ENCODE data around the gene MAP1LC3B. TPM values are rescaled to one million over a fixed set of nuclear protein-coding genes. Genes with fewer than 3 reads are reported as not detected.
A peak's percentile ranks its signal among the peaks of the same experiment; 100 is the strongest.
"Not testable (repeated sequence)": the region's sequence is repeated elsewhere in the genome, so short reads cannot be mapped to it uniquely, and the experiment has no call there.

The MAP1LC3B gene
- total RNA-seq, 1 donor from 2014 or later, result 46.2 TPM

- Mint-ChIP-seq H3K9me3 (ENCODE audit: low read depth) (no peaks in the 10 kb centered on the region), H3K36me3 (ENCODE audit: insufficient read depth) (no peaks in the 10 kb centered on the region), H3K4me1 (ENCODE audit: low read depth) (no peaks in the 10 kb centered on the region), H3K4me3 (ENCODE audit: low read depth) (no peak overlapping the region), H3K27me3 (no peaks in the 10 kb centered on the region), H3K27ac (no peak overlapping the region)
- no peak for DNase-seq (ENCODE audit: low spot score, unreplicated experiment)
- TF ChIP-seq CTCF (IDR thresholded peaks at IDR 0.05; ENCODE audit: unreplicated experiment), result no peak
Measured at GRCh38 chr16:87371261-87371866, 20.8 kb upstream of the MAP1LC3B start.

GRCh38 chr16:87372305-87372704 lies 19.8 kb upstream of the MAP1LC3B start:
- Mint-ChIP-seq H3K9me3 (ENCODE audit: low read depth) (no peaks in the 10 kb centered on the region), H3K4me1 (ENCODE audit: low read depth) (no peaks in the 10 kb centered on the region), H3K36me3 (ENCODE audit: insufficient read depth) (peaks cover 1% of the 10 kb centered on the region), H3K4me3 (ENCODE audit: low read depth) (no peak overlapping the region), H3K27ac (no peak overlapping the region), H3K27me3 (no peaks in the 10 kb centered on the region)
- no peak for DNase-seq (ENCODE audit: low spot score, unreplicated experiment)
- TF ChIP-seq CTCF (IDR thresholded peaks at IDR 0.05; ENCODE audit: unreplicated experiment), result no peak

- Mint-ChIP-seq H3K4me1 (ENCODE audit: low read depth) (no peaks in the 10 kb centered on the region), H3K27ac (no peak overlapping the region), H3K27me3 (no peaks in the 10 kb centered on the region), H3K9me3 (ENCODE audit: low read depth) (no peaks in the 10 kb centered on the region), H3K4me3 (ENCODE audit: low read depth) (no peak overlapping the region), H3K36me3 (ENCODE audit: insufficient read depth) (peaks cover 9% of the 10 kb centered on the region)
- DNase-seq (ENCODE audit: low spot score, unreplicated experiment), result no peak
- TF ChIP-seq CTCF (IDR thresholded peaks at IDR 0.05; ENCODE audit: unreplicated experiment), result no peak
Measured at GRCh38 chr16:87374313-87374712, 17.8 kb upstream of the MAP1LC3B start.

- peaks cover 11% of the 10 kb centered on the region for H3K36me3 Mint-ChIP-seq (ENCODE audit: insufficient read depth)
- no peak for TF ChIP-seq CTCF (IDR thresholded peaks at IDR 0.05; ENCODE audit: unreplicated experiment)
- H3K27ac Mint-ChIP-seq, result peak overlapping the region; percentile 16
- H3K4me1 Mint-ChIP-seq (ENCODE audit: low read depth), result no peaks in the 10 kb centered on the region
- no peaks in the 10 kb centered on the region for H3K9me3 Mint-ChIP-seq (ENCODE audit: low read depth)
- DNase-seq (ENCODE audit: low spot score, unreplicated experiment), result no peak
- H3K27me3 Mint-ChIP-seq, result no peaks in the 10 kb centered on the region
- no peak overlapping the region for H3K4me3 Mint-ChIP-seq (ENCODE audit: low read depth)
Measured at GRCh38 chr16:87375426-87376135, 16.6 kb upstream of the MAP1LC3B start.

- H3K4me3 Mint-ChIP-seq (ENCODE audit: low read depth), result no peak overlapping the region
Measured at GRCh38 chr16:87376660-87377059, 15.5 kb upstream of the MAP1LC3B start.

GRCh38 chr16:87379312-87379752 lies 12.8 kb upstream of the MAP1LC3B start:
- H3K4me1 Mint-ChIP-seq (ENCODE audit: low read depth); H3K27ac Mint-ChIP-seq; DNase-seq (ENCODE audit: low spot score, unreplicated experiment); H3K27me3 Mint-ChIP-seq; H3K4me3 Mint-ChIP-seq (ENCODE audit: low read depth); H3K9me3 Mint-ChIP-seq (ENCODE audit: low read depth): not testable (repeated sequence)
- H3K36me3 Mint-ChIP-seq (ENCODE audit: insufficient read depth), result peaks cover 18% of the 10 kb centered on the region

More at GRCh38 chr16:87376660-87377059, 15.5 kb upstream of the MAP1LC3B start:
- no peaks in the 10 kb centered on the region for H3K27me3 Mint-ChIP-seq
- H3K9me3 Mint-ChIP-seq (ENCODE audit: low read depth), result no peaks in the 10 kb centered on the region
- DNase-seq (ENCODE audit: low spot score, unreplicated experiment), result no peak
- peaks cover 5% of the 10 kb centered on the region for H3K4me1 Mint-ChIP-seq (ENCODE audit: low read depth)
- no peak overlapping the region for H3K27ac Mint-ChIP-seq
- TF ChIP-seq CTCF (IDR thresholded peaks at IDR 0.05; ENCODE audit: unreplicated experiment), result no peak
- peaks cover 16% of the 10 kb centered on the region for H3K36me3 Mint-ChIP-seq (ENCODE audit: insufficient read depth)
